ENCODE data around the gene UNC79. TPM values are rescaled to one million over a fixed set of nuclear protein-coding genes. Genes with fewer than 3 reads are reported as not detected.
A peak's percentile ranks its signal among the peaks of the same experiment; 100 is the strongest.

The UNC79 gene
- total RNA-seq, 1 donor from 2014 or later = 2.2 TPM

- Histone ChIP-seq H3K4me2 (no peak overlapping the region), H3K9ac (no peak overlapping the region), H3K27me3 (no peaks in the 10 kb centered on the region), H3K4me3 (no peak overlapping the region), H2AFZ (replicated peaks) (no peak overlapping the region), H4K20me1 (ENCODE audit: low read depth) (no peaks in the 10 kb centered on the region), H3K4me1 (peaks cover 44% of the 10 kb centered on the region), H3K36me3 (no peaks in the 10 kb centered on the region), H3F3A (ENCODE audit: low read depth) (peaks cover 14% of the 10 kb centered on the region), H3K9me3 (ENCODE audit: low read depth) (no peaks in the 10 kb centered on the region), H3K27ac (no peak overlapping the region), H3K79me2 (ENCODE audit: low read depth) (no peaks in the 10 kb centered on the region)
- TF ChIP-seq EZH2phosphoT487 (IDR thresholded peaks at IDR 0.05) (no peak), CTCF (IDR thresholded peaks at IDR 0.05) (no peak), EZH2 (IDR thresholded peaks at IDR 0.05) (no peak)
- H3K4me3 Mint-ChIP-seq = no peak overlapping the region
- H3K36me3 Mint-ChIP-seq = no peaks in the 10 kb centered on the region
- H3K4me1 Mint-ChIP-seq = peaks cover 45% of the 10 kb centered on the region
- DNase-seq (ENCODE audit: low spot score) = no peak
- no peak overlapping the region for H3K27ac Mint-ChIP-seq
- peaks cover 6% of the 10 kb centered on the region for H3K27me3 Mint-ChIP-seq (ENCODE audit: insufficient read depth, low read depth)
- H3K9me3 Mint-ChIP-seq = no peaks in the 10 kb centered on the region
Observed at GRCh38 chr14:93744876-93745275, 314.1 kb downstream of the UNC79 start.

GRCh38 chr14:93745603-93746273 is 315.0 kb downstream of the UNC79 start:
- no peaks in the 10 kb centered on the region for H4K20me1 ChIP-seq (ENCODE audit: low read depth)
- no peaks in the 10 kb centered on the region for H3K79me2 ChIP-seq (ENCODE audit: low read depth)
- no peaks in the 10 kb centered on the region for H3K36me3 ChIP-seq
- peaks cover 14% of the 10 kb centered on the region for H3F3A ChIP-seq (ENCODE audit: low read depth)
- peaks cover 6% of the 10 kb centered on the region for H3K27me3 Mint-ChIP-seq (ENCODE audit: insufficient read depth, low read depth)
- peaks cover 45% of the 10 kb centered on the region for H3K4me1 Mint-ChIP-seq
- TF ChIP-seq EZH2phosphoT487 (IDR thresholded peaks at IDR 0.05) = no peak
- TF ChIP-seq CTCF (IDR thresholded peaks at IDR 0.05) = no peak
- TF ChIP-seq EZH2 (IDR thresholded peaks at IDR 0.05) = no peak
- peak overlapping the region; percentile 61 for H3K27ac ChIP-seq
- H3K9ac ChIP-seq = no peak overlapping the region
- H3K27me3 ChIP-seq = no peaks in the 10 kb centered on the region
- H2AFZ ChIP-seq (replicated peaks) = no peak overlapping the region
- no peak overlapping the region for H3K4me3 Mint-ChIP-seq
- peak overlapping the region; percentile 7 for H3K4me2 ChIP-seq
- H3K9me3 ChIP-seq (ENCODE audit: low read depth) = no peaks in the 10 kb centered on the region
- peak overlapping the region; percentile 91 for H3K27ac Mint-ChIP-seq
- no peak for DNase-seq (ENCODE audit: low spot score)
- no peaks in the 10 kb centered on the region for H3K36me3 Mint-ChIP-seq
- no peak overlapping the region for H3K4me3 ChIP-seq
- H3K9me3 Mint-ChIP-seq = no peaks in the 10 kb centered on the region
- peaks cover 44% of the 10 kb centered on the region for H3K4me1 ChIP-seq

- TF ChIP-seq EZH2phosphoT487 (IDR thresholded peaks at IDR 0.05) (no peak), EZH2 (IDR thresholded peaks at IDR 0.05) (no peak), CTCF (IDR thresholded peaks at IDR 0.05) (no peak)
- Histone ChIP-seq H3K4me2 (no peak overlapping the region), H3K4me3 (no peak overlapping the region), H4K20me1 (ENCODE audit: low read depth) (no peaks in the 10 kb centered on the region), H3K9me3 (ENCODE audit: low read depth) (no peaks in the 10 kb centered on the region), H3K27me3 (no peaks in the 10 kb centered on the region), H3K4me1 (peaks cover 45% of the 10 kb centered on the region), H3K9ac (no peak overlapping the region), H3K36me3 (no peaks in the 10 kb centered on the region), H3F3A (ENCODE audit: low read depth) (peaks cover 14% of the 10 kb centered on the region), H3K79me2 (ENCODE audit: low read depth) (no peaks in the 10 kb centered on the region), H3K27ac (no peak overlapping the region), H2AFZ (replicated peaks) (no peak overlapping the region)
- DNase-seq (ENCODE audit: low spot score) = no peak
- Mint-ChIP-seq H3K27me3 (ENCODE audit: insufficient read depth, low read depth) (peaks cover 3% of the 10 kb centered on the region), H3K36me3 (no peaks in the 10 kb centered on the region), H3K27ac (peak overlapping the region; percentile 90), H3K9me3 (no peaks in the 10 kb centered on the region), H3K4me3 (no peak overlapping the region), H3K4me1 (peaks cover 48% of the 10 kb centered on the region)
Observed at GRCh38 chr14:93747102-93747501, 316.4 kb downstream of the UNC79 start.
